Measurements from ENCODE around the gene GPR55.

GPR55 gene

DNA sequence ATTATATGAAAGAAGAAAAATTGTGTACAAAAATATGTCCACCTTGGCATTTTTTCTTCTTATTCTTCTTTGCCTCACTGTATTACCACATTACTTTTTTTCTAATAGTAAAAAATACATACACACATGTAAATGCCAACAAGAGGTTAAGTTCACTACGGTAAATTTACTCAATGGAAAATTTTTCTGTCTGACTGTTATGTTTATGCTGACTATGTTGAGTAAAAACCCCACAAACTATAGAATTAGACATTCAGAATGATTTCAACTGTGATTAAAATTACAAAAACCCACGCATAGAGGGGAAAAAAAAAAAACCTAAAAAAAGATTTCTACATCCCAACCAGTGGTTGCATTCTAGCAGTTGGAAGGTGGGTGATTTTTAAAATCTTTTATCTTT is 5.4 kb downstream of the GPR55 start (continued):
- TF ChIP-seq ZNF138 (tag by site-specific recombination; IDR thresholded peaks at IDR 0.05; ENCODE audit: borderline replicate concordance) (no peak), ZNF26 (tag by site-specific recombination; IDR thresholded peaks at IDR 0.05) (no peak), ZNF324 (tag by site-specific recombination; IDR thresholded peaks at IDR 0.05) (no peak), FEZF1 (tag by site-specific recombination; IDR thresholded peaks at IDR 0.05) (no peak), ZNF510 (tag by site-specific recombination; IDR thresholded peaks at IDR 0.05; ENCODE audit: insufficient replicate concordance) (no peak), RBAK (tag by site-specific recombination; IDR thresholded peaks at IDR 0.05) (no peak), ZNF624 (tag by site-specific recombination; IDR thresholded peaks at IDR 0.05) (no peak), ZBTB7A (tag by site-specific recombination; IDR thresholded peaks at IDR 0.05; ENCODE audit: low read depth) (no peak), ZNF10 (tag by site-specific recombination; IDR thresholded peaks at IDR 0.05) (no peak), ZNF132 (tag by site-specific recombination; IDR thresholded peaks at IDR 0.05; ENCODE audit: borderline replicate concordance) (no peak)

DNA sequence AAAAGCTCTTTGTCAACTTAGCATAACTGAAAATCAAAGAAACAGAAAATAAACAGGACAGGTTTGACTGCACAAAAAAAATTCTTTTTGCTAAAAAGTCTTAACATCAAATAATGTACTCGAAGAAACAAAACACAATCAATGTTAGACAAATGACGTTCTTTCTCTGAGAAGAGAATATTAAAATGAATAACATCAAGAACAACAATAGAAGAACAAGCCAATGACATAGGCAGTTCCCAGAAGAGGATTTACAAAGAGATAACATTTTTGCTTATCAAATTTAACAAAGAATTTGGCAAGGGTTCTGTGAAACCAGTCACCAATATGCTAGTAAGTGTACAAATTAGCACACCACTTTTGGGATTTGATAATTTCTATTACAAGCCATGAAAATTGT is 5.8 kb downstream of the GPR55 start:
- no peak for TF ChIP-seq PRDM1 (tag by site-specific recombination; IDR thresholded peaks at IDR 0.05)
- TF ChIP-seq SP3 (tag by site-specific recombination; IDR thresholded peaks at IDR 0.05), result no peak
- TF ChIP-seq ZNF404 (tag by site-specific recombination; IDR thresholded peaks at IDR 0.05), result no peak
- no peak for TF ChIP-seq KLF10 (tag by site-specific recombination; IDR thresholded peaks at IDR 0.05)
- no peak for TF ChIP-seq MEIS1 (CRISPR knock-in tag; IDR thresholded peaks at IDR 0.05; ENCODE audit: borderline replicate concordance)
- TF ChIP-seq ZSCAN16 (tag by site-specific recombination; IDR thresholded peaks at IDR 0.05), result no peak
- no peak for TF ChIP-seq EGR2 (tag by site-specific recombination; IDR thresholded peaks at IDR 0.05; ENCODE audit: low read depth)
- no peak for TF ChIP-seq ZNF571 (tag by site-specific recombination; IDR thresholded peaks at IDR 0.05)
- TF ChIP-seq ZNF768 (tag by site-specific recombination; IDR thresholded peaks at IDR 0.05), result no peak
- TF ChIP-seq YY1 (tag by site-specific recombination; IDR thresholded peaks at IDR 0.05), result no peak
- no peak for TF ChIP-seq ZNF292 (tag by site-specific recombination; IDR thresholded peaks at IDR 0.05; ENCODE audit: borderline replicate concordance, low read depth)
- TF ChIP-seq, protein P1, sequence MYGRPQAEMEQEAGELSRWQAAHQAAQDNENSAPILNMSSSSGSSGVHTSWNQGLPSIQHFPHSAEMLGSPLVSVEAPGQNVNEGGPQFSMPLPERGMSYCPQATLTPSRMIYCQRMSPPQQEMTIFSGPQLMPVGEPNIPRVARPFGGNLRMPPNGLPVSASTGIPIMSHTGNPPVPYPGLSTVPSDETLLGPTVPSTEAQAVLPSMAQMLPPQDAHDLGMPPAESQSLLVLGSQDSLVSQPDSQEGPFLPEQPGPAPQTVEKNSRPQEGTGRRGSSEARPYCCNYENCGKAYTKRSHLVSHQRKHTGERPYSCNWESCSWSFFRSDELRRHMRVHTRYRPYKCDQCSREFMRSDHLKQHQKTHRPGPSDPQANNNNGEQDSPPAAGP (tag by site-specific recombination; IDR thresholded peaks at IDR 0.05), result no peak
- no peak for TF ChIP-seq ZNF830 (tag by site-specific recombination; IDR thresholded peaks at IDR 0.05; ENCODE audit: low read depth)
- TF ChIP-seq ZNF302 (tag by site-specific recombination; IDR thresholded peaks at IDR 0.05; ENCODE audit: low read depth), result no peak
- Histone ChIP-seq H3K36me3 (ENCODE audit: control insufficient read depth in 2 of 2, insufficient read depth in 1 of 2, low read length in 2 of 2) (no peaks in the 10 kb centered on the region), H3K27ac (ENCODE audit: extremely low read depth, low read depth, low read length) (no peak overlapping the region), H3K9me3 (ENCODE audit: control insufficient read depth, insufficient read depth, low read depth, low read length) (no peaks in the 10 kb centered on the region), H3K4me3 (ENCODE audit: low read depth, low read length) (no peak overlapping the region), H3K4me1 (ENCODE audit: control insufficient read depth, insufficient read depth, low read length) (no peaks in the 10 kb centered on the region)
- CTCF ChIA-PET, result no interaction called here
- POLR2A ChIA-PET, result no interaction called here

GRCh38 chr2:230916218-230916617 is 8.8 kb downstream of the GPR55 start:
- ChIA-PET POLR2A (no interaction called here), CTCF (no interaction called here)
- Histone ChIP-seq H3K4me1 (ENCODE audit: control insufficient read depth, insufficient read depth, low read length) (no peaks in the 10 kb centered on the region), H3K4me3 (ENCODE audit: low read depth, low read length) (no peak overlapping the region), H3K9me3 (ENCODE audit: control insufficient read depth, insufficient read depth, low read depth, low read length) (no peaks in the 10 kb centered on the region), H3K36me3 (ENCODE audit: control insufficient read depth in 2 of 2, insufficient read depth in 1 of 2, low read length in 2 of 2) (no peaks in the 10 kb centered on the region), H3K27ac (ENCODE audit: extremely low read depth, low read depth, low read length) (no peak overlapping the region)
- TF ChIP-seq ATF2 (tag by site-specific recombination; IDR thresholded peaks at IDR 0.05; ENCODE audit: low read depth) (no peak), ZFHX2 (tag by site-specific recombination; conservative IDR thresholded peaks at IDR 0.05) (peak; percentile 60; the same call in 1 of the 2 replicates)
